Measurements from ENCODE around the gene DTNB.
"Not testable (repeated sequence)": the region's sequence is repeated elsewhere in the genome, so short reads cannot be mapped to it uniquely, and the experiment has no call there.

The DTNB gene

GRCh38 chr2:25586726-25587144 lies 86.6 kb downstream of the DTNB start:
- DNase-seq: no peak

- DNase-seq: no peak
These were observed 88.2 kb downstream of the DTNB start for GRCh38 chr2:25585189-25585588.

GRCh38 chr2:25582077-25582830 lies 91.1 kb downstream of the DTNB start:
- no peak for DNase-seq

- DNase-seq: no peak
These were observed 96.8 kb downstream of the DTNB start for GRCh38 chr2:25576596-25576995.

GRCh38 chr2:25572638-25573037 lies 100.7 kb downstream of the DTNB start:
- no peak for DNase-seq

- DNase-seq: no peak
These were observed 103.1 kb downstream of the DTNB start for GRCh38 chr2:25570161-25570845.

GRCh38 chr2:25567406-25567805 lies 106.0 kb downstream of the DTNB start:
- no peak for DNase-seq

- DNase-seq: no peak
These were observed 106.7 kb downstream of the DTNB start for GRCh38 chr2:25566694-25567093.

GRCh38 chr2:25566094-25566493 lies 107.3 kb downstream of the DTNB start:
- DNase-seq: no peak

GRCh38 chr2:25561136-25561850 lies 112.1 kb downstream of the DTNB start:
- no peak for DNase-seq

GRCh38 chr2:25559148-25559547 lies 114.2 kb downstream of the DTNB start:
- DNase-seq: no peak

- DNase-seq: no peak
These were observed 115.1 kb downstream of the DTNB start for GRCh38 chr2:25558262-25558661.

- DNase-seq: no peak
These were observed 116.0 kb downstream of the DTNB start for GRCh38 chr2:25557179-25558036.

- DNase-seq: no peak
These were observed 121.1 kb downstream of the DTNB start for GRCh38 chr2:25552318-25552717.

- no peak for DNase-seq
These were observed 122.1 kb downstream of the DTNB start for GRCh38 chr2:25551316-25551715.

GRCh38 chr2:25549571-25549970 lies 123.8 kb downstream of the DTNB start:
- not testable (repeated sequence) for DNase-seq

- no peak for DNase-seq
These were observed 124.8 kb downstream of the DTNB start for GRCh38 chr2:25548601-25549000.

GRCh38 chr2:25546852-25547251 lies 126.5 kb downstream of the DTNB start:
- no peak for DNase-seq

- no peak for DNase-seq
These were observed 127.5 kb downstream of the DTNB start for GRCh38 chr2:25545899-25546298.

GRCh38 chr2:25544445-25544844 lies 128.9 kb downstream of the DTNB start:
- no peak for DNase-seq

- DNase-seq: no peak
These were observed 129.4 kb downstream of the DTNB start for GRCh38 chr2:25543939-25544338.

- no peak for DNase-seq
These were observed 132.0 kb downstream of the DTNB start for GRCh38 chr2:25541378-25541777.

- DNase-seq: no peak
These were observed 134.2 kb downstream of the DTNB start for GRCh38 chr2:25539136-25539535.
